Measurements from ENCODE around the gene CSNK1G2.

CSNK1G2 gene

DNA sequence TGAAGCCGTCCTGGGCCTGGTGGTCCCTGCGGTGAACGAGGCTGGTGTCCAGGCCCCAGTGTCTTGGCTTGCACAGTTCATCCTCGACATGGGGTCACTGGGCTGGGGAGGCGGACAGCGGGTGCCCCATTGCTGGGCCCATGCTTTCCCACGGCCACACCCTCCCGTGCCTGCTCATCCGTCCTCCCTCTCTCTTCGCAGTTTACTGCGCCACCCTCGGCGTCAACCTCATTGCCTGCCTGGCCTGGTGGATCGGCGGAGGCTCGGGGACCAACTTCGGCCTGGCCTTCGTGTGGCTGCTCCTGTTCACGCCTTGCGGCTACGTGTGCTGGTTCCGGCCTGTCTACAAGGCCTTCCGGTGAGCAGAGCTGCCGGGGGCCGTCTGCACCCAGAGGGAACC lies 23.0 kb upstream of the CSNK1G2 start:
- no peak for DNase-seq (ENCODE audit: low read depth in 4 of 4, low spot score in 1 of 4)

DNA sequence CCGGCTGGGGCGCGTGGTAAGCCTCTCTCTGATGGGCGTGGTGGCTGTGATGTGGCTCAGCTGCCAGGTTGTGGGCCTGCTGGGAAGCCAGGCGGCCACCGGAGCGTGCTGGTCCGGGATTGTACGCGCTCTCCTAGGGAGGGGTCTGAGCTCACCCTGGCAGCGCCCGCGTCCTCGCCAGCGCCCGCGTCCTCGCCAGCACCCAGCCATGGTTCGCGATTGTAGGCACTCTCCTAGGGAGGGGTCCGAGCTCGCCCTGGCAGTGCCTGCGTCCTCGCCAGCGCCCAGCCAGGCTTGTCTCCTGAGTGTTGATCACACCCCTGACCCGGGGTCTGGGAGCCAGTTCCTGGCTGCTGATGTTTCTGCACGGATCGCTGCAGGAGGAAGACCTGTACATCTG lies 22.0 kb upstream of the CSNK1G2 start:
- DNase-seq (ENCODE audit: low read depth in 4 of 4, low spot score in 1 of 4) = no peak

DNA sequence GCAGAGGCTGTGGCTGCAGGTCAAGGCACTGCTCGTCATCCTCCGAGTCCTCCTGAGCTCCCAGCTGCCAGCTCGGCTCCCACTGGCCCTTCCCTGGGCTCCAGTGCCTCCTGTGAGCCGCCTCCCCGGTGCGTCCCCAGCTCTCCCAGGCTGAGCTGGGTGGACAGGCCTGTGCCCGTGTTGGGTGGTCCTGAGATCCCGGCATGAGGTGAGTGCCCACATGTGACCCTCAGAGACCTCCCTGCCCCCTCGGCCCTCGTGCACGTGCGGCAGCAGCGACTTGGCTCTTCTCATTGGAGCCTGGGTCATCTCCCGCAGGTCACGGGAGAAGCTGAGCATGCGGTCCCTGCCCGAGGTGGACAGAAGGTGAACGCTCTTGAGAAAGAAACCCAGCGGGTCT lies 20.3 kb upstream of the CSNK1G2 start:
- no peak for DNase-seq (ENCODE audit: low read depth in 4 of 4, low spot score in 1 of 4)

DNA sequence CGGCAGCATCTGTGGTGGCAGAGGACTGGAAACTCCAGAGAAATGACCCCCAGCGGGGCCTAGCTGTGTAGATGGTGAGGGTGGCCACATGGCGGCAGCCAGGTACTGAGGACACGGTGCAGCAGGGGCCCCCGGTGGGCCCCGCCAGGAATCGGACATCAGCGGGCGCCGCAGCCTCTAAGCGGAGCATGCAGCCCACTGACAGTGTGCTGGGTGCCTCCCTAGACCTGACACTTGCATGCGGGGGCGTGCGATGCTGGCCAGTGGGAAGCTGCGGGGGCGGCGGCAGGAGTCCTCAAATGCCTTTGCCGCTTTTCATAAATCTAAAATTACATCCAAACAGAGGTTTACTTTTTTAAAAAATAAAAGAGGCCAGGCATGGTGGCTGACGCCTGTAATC lies 19.6 kb upstream of the CSNK1G2 start:
- no peak for DNase-seq (ENCODE audit: low read depth in 4 of 4, low spot score in 1 of 4)

DNA sequence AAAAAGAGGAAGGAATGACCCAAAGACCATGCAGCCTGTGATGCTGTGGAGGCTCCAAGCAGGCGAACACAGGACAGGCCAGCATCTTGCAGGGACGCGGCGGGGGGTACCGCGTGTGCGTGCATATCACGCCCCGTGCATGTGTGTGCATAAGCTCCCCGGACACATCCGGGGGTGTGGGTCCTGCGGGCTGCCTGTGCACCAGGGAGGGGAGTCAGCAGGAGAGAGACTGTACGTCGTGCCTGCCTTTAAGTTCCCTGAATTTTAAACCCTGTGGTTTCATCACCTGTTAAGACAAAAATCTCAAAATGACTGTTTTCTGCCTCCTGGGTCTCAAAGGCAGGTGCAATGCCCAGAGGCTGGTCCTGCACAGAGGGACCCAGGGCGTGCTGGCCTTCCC lies 19.1 kb upstream of the CSNK1G2 start:
- DNase-seq (ENCODE audit: low read depth in 4 of 4, low spot score in 1 of 4) = no peak

DNA sequence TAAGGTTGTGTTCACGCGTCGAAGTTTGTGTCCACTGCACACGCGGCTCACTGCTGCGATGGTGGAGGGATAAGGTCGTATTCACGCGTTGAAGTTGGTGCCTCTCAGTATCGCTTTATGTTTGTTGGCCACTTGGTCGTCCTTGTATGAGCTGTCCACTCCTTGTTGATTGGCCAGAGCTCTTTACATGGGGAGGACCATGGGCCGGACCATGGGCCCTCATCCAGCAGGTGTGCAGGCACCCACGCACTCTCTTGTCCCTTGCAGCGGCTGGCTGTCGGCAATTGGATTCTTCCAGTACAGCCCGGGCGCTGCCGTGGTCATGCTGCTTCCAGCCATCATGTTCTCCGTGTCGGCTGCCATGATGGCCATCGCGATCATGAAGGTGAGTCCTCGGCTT lies 18.2 kb upstream of the CSNK1G2 start:
- DNase-seq (ENCODE audit: low read depth in 4 of 4, low spot score in 1 of 4) = no peak

DNA sequence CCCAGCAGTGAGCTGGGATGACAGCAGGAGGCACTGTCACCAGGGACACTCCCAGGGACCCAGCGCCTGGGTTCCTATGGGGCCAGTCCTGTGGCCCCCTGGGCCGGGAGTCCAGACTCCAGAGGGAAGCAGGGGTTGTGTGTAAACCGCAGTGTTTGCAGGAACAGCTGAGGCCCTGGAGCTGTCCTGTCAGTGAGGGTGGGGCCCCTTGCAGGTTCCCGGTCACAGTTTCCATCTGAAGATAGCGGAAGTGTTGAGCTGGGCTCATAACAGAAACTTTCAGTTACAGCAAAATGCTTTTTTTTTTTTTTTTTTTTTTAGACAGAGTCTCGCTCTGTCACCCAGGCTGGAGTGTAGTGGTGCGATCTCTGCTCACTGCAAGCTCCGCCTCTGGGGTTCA lies 17.7 kb upstream of the CSNK1G2 start:
- DNase-seq (ENCODE audit: low read depth in 4 of 4, low spot score in 1 of 4) = peak in 1 of 4 experiments; percentile 44

DNA sequence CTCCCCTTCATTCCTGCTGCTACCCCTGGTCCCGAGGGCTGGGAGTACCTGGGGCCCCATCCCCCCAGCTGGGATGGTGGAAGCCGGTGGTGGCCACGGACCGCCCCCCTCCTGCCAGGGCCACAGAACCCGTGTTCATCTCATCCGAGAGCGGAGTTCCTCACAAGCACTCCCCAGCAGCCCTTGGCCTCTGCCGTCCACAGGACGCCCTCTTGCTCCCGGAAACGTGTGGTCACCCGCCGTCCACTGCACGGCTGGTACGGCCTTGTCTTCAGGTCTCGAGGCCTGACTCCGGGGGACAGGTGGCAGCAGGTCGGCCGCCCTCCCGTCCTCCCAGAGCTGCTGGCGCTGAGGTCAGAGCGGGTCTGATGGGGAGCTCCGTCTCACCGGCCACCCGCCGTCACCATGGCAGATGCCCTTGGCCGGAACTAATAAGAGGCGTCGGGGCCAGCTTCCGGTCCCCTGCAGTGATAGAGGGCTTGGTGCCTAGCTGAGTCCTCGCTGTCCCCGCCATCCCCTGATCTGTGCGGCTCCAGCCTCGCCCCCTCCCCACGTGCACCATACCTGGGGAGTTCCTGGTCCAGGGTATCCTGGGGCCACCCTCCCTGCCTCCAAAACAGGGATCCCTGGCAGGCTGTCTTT lies 16.5 kb upstream of the CSNK1G2 start:
- DNase-seq (ENCODE audit: low read depth in 4 of 4, low spot score in 1 of 4) = no peak

DNA sequence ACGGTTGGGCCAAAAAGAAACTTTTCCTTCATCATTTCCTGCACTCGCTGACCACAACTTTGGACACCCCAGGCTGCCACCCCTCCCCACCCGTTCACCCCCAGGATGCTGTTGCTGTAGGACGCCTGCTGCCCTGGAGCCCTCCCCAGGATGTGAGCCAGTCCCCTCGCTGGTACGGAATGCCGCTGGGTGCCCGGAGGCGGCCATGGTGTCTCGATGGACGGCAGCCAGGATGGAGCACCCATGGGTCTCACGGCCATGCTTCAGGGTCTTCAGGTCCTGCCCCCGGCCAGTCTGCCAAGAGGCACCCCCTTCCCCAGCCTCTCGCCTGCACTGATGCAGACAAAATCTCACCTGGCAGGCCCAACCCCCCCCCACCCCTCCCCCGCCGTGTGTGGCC lies 15.4 kb upstream of the CSNK1G2 start:
- no peak for DNase-seq (ENCODE audit: low read depth in 4 of 4, low spot score in 1 of 4)

DNA sequence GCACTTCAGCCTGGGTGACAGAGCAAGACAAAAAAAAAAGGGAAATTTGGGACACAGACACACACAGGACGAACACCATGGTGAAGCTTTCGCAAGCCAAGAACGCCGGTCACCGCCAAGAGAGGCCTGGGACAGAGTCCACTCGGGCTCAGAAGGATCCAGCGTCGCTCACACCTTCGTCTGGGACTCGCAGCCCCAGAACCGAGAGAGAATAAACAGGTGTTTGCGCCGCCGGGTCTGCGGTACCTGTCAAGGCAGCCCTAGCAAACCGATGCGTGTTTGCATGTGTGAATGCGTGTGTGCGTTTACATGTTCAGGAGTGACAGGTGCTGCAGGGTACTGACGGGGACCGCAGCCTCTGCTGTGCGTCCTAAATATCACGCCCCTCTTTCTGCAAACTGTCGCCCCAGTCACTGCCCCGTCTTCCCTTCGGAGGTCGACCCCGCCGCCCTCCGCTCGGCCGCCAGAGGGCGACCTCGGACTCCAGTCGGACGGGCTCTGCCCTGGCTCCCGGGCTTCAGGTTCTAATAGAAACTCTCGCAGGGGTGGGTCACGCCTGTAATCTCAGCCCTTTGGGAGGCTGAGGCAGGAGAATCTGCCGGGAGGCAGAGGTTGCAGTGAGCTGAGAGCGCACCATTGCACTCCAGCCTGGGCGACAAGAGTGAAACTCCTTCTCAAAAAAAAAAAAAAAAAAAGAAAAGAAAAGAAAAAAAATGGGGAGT lies 11.8 kb upstream of the CSNK1G2 start:
- DNase-seq (ENCODE audit: low read depth in 4 of 4, low spot score in 1 of 4) = peak; percentile 61 to 81 (median 68)

DNA sequence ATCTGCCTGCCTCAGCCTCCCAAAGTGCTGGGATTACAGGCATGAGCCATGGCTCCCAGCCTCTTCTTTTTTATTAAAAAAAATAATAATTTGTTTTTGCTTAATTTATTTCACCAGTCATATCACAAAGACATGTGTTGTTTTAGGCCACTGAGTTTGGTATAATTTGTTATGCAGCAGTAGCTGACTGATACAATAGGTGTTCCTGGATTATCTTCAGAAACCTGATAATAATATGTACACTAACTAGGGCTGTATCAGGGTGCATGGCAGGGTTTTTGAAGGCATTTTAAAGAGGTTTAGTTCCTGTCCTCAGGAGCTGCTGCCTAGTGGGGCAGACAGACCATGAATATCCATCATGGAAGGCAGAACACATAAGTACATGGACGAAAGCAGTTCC lies 9.5 kb upstream of the CSNK1G2 start:
- DNase-seq (ENCODE audit: low read depth in 4 of 4, low spot score in 1 of 4) = no peak

DNA sequence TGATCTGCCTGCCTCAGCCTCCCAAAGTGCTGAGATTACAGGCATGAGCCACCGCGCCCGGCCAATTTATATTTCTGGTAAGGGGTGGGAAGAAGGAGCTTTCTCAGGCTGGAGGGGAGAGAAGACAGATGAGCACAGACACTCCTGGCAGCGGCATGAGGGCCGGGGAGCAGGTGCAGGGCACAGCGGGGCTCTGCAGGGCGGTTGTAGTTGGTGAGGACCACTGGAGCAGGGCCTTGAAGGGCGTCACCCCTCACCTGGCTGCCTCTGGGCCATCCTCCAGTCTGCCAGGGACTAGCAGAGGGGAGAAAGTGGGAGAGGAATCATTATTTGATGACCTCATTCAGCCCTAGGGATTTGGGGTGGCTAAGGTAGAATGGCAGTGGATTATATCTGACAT lies 8.6 kb upstream of the CSNK1G2 start:
- DNase-seq (ENCODE audit: low read depth in 4 of 4, low spot score in 1 of 4) = no peak

DNA sequence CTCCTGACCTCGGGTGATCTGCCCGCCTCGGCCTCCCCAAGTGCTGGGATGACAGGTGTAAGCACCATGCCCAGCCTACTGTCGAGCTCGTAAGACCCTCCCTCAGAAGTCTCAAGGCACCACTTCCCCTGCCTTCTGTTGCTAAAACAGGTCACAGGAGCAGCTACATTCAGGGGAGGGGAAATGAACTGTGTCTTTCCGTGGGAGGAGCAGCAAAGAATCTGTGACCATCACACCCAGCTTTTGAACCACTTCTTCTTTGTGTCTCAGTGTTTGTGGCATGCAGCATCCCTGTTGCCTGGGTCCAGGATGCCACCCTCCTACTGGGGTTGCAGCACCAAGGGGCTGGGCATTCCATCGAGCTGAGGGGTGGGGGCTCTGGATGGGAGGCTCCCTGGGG lies 7.7 kb upstream of the CSNK1G2 start:
- DNase-seq (ENCODE audit: low read depth in 4 of 4, low spot score in 1 of 4) = no peak

DNA sequence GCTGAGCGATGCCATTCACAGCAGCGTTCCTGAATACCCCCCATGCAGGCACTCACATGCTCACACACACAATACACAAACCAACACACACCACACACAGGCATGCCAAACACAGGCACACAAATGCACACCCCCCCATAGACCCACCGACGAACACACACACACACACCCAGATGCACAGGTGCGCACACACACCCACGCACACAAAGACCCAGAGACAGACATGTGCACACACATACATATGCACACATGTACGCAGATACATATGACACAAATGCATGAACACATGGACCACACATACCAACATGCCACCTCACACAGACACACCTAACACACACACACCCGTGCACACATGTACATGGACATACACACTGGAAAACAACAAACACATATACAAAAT lies 7.0 kb upstream of the CSNK1G2 start:
- no peak for DNase-seq (ENCODE audit: low read depth in 4 of 4, low spot score in 1 of 4)

DNA sequence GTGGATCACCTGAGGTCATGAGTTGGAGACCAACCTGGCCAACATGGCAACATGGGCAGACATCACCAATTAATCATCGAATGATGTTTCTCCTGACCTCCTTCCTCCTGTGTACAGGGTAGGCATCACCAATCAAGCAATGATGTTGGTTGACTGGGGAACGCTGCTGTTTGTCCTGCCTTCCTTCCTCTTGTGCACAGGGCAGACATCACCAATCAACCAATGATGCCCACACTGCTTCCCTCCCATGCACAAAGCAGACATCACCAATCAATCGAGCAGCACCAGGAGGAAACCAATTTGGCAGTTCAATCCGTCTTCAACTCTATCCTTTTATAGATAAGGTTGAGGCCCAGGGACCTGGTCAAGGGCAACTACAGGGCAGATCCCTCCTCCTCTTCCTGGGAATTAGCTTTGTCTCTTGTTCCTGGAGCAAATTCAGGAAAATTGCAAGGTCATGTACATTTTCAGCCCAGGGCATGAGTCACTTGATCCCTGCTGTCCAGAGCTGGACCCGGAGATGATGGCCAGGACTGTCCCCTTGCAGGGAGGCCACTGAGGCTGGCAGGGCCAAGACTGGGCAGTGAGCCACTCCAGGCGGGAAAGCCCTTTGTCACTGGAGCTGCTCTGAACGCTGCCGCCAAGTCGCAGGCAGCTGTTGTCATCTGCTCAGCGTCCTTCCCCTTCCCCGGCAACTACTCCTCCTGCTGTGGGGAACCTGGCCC lies 5.3 kb upstream of the CSNK1G2 start:
- DNase-seq (ENCODE audit: low read depth in 4 of 4, low spot score in 1 of 4) = no peak

DNA sequence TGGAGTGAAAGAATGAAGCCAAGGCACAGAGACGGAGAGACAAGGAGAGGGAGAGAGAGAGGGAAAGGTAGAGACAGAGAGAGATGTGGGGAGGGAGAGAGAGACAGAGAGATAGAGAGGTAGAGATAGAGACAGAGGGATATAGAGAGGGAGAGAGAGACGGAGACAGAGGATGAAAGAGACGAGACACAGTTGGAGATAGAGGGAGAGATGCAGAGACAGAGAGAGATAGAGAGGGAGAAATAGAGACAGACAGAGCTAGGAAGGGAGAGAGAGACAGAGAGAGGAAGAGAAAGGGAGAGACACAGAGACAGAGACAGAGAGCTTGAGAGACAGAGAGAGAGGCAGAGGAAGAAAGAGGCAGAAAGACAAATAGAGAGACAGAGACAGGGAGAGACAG lies 4.5 kb upstream of the CSNK1G2 start:
- no peak for DNase-seq (ENCODE audit: low read depth in 4 of 4, low spot score in 1 of 4)

DNA sequence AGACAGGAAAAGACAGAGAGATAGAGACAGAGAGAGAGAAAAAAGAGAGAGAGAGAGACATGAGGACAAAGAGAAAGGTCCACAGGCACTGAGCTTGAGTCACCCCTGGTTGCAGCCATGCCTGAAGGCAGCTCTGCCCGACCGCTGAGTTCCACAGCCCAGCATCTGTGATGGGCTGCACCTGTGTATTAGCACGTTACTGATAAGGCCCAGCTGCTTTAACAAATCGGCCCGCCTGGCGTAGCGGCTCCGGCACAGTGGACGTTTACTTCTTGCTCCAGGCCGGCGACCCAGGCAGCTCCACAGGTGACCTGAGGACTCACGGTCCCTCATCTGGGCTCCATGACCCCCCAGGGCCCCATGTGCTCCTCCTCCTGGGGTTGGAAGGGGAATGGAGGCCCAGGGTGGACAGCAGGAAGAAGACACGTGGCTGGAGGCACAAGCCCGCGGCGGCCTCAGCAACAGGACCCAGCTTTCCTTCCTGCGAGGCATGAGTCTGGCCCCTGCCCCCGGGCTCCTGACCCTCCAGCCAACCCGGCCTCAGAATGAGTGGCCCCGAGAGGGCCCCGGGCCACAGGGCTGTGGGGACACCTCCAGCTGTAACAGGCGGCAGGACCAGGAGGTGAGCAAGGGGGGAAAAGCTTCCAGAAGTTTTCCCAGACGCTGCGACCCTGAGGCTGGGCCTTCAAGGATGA lies 3.9 kb upstream of the CSNK1G2 start:
- DNase-seq (ENCODE audit: low read depth in 4 of 4, low spot score in 1 of 4) = no peak

DNA sequence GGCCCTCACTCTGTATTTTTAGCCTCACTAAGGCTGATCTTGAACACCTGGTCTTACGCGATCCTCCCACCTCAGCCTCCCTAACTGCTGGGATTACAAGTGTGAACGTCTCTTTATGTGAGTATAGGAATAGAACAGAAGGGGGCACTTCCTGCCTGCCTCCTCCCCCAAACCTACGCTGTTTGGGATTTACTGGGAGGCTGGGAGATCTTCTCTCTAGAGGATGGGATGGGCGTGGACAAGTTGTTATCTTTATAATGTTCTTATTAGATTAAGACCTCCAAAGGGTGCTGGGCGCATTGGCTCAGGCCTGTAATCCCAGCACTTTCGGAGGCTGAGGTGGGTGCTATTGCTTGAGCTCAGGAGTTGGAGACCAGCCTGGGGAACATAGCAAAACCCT lies 2.9 kb upstream of the CSNK1G2 start:
- DNase-seq (ENCODE audit: low read depth in 4 of 4, low spot score in 1 of 4) = no peak

DNA sequence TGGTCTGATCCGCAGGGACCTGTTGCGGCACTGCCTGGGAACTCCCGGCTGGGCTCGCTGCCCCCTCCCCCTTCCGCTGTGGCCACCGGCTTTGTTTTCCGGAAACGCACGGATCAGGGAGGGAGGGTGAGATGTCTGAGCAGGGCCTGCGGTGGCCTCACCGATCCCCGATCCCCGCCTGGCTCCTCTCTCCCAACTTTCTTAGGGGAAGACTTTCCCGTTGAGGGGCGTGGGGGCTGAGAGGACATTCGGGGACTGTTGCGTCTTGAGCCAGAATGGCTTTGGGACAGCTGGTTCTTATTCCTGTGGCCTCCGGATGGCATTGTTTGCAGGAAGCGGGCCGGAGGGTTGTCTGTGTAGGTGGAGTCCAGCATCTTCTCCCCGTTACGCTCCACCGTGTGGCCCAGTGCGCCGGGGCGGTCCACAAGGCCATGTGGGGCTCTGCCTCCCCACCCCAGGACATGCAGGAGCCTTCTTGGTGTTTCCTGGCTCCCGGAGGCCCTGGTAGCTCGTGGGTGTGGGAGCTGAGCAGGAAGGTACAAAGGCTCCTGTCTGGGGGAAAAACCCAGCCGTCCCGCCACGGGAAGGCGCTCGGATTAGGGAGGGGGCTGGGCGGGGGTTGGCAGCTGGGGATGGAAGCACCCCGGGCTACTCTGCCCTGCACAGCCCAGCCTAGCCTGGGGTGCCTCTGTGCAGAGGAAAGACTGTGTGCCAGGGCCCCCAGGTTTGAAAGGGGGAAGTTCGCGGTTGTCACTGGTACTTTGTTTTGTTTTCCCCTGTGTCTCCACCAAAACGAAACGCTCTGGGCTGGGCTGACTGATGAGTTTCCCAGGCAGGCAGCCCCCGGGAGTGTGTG lies 1.3 kb downstream of the CSNK1G2 start:
- DNase-seq (ENCODE audit: low read depth in 4 of 4, low spot score in 1 of 4) = peak in 3 of 4 experiments; percentile 34 to 65 (median 44)

DNA sequence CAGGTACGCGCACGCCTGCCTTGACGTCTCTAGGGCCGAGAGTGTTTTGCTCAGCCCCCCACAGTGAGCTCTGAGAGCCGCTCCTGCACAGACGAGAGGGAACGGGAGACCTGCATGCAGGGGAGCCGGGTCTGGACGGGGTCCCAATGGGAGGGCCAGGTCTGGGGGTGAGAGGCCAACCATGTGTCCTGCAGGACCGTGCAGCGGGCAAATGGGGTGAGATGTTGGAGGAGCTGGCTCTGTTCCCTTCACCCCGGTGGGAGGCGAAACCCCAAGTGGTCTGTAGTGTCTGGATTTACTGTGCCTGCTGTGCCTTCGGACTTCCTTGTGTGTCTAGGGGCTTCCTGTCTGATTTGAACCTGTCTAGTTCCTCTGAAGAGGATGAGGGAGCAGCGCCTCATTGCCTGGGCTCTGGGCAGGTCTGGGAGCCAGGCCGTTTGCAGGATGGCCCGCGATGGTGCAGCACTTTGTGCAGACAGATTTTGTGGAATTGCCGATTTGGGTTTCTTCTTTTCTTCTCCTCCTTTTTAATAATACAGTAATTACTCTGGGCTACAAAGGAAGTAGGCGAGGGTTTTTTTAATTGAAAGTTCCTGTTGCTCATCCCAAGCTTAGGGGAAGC lies 2.1 kb downstream of the CSNK1G2 start:
- no peak for DNase-seq (ENCODE audit: low read depth in 4 of 4, low spot score in 1 of 4)

All from stimulated activated CD4-positive, alpha-beta T cell treated with anti-CD3 and anti-CD28 coated beads, Interleukin-1b, Interleukin-23, amount 100 ng/mL, for 24 hours (primary cell).